ENCODE data around the gene OR5P2. TPM values are rescaled to one million over a fixed set of nuclear protein-coding genes. Genes with fewer than 3 reads are reported as not detected.
"Not testable (repeated sequence)": the region's sequence is repeated elsewhere in the genome, so short reads cannot be mapped to it uniquely, and the experiment has no call there.

The OR5P2 gene
- total RNA-seq, 4 donors from 2014 or later: not detected

DNA sequence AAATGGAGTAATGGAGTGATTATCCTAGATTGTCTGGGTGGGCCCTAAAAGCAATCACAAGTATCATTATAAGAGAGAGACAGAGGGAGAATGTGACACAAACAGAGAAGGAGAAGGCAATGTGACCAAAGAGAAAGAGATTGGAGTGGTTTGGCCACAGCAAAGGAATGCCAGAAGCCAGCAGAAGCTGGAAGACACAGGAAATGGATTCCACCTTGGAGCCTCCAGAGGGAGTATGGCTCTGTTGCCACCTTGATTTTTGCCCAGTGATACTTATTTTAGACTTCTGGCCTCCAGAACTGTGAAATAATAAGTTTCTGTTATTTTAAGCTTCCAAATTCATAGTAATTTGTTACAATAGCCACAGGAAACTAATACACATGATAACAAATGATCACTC is 36.8 kb upstream of the OR5P2 start:
- Histone ChIP-seq H3K27ac (no peak overlapping the region), H3K9me3 (no peaks in the 10 kb centered on the region), H3K4me1 (no peaks in the 10 kb centered on the region), H3K36me3 (no peaks in the 10 kb centered on the region), H3K4me3 (no peak overlapping the region), H3K27me3 (no peaks in the 10 kb centered on the region)
- no peak for DNase-seq (ENCODE audit: low spot score in 2 of 2)
- no peak for TF ChIP-seq CTCF (IDR thresholded peaks at IDR 0.05)

GRCh38 chr11:7830740-7831139 is 34.0 kb upstream of the OR5P2 start, which contains the start of gene OR5P3:
OR5P3 (minus strand) TSS chr11:7830840.
- Histone ChIP-seq H3K4me3 (no peak within 1 kb of the TSS), H3K9me3 (no peaks in the 10 kb centered on the region), H3K4me1 (no peaks in the 10 kb centered on the region), H3K27me3 (no peaks in the 10 kb centered on the region), H3K27ac (no peak within 1 kb of the TSS), H3K36me3 (no peaks in the 10 kb centered on the region)
- no peak for DNase-seq (ENCODE audit: low spot score in 2 of 2)
- TF ChIP-seq POLR2A (IDR thresholded peaks at IDR 0.05) (no peak), CTCF (IDR thresholded peaks at IDR 0.05) (no peak), EP300 (IDR thresholded peaks at IDR 0.05) (no peak)

GRCh38 chr11:7826324-7826723 is 29.6 kb upstream of the OR5P2 start:
- Histone ChIP-seq H3K36me3 (no peaks in the 10 kb centered on the region), H3K4me3 (no peak overlapping the region), H3K27me3 (no peaks in the 10 kb centered on the region), H3K27ac (no peak overlapping the region), H3K9me3 (no peaks in the 10 kb centered on the region), H3K4me1 (no peaks in the 10 kb centered on the region)
- no peak for DNase-seq (ENCODE audit: low spot score in 2 of 2)
- TF ChIP-seq EP300 (IDR thresholded peaks at IDR 0.05) (no peak), CTCF (IDR thresholded peaks at IDR 0.05) (no peak), POLR2A (IDR thresholded peaks at IDR 0.05) (no peak)
- whole genome bisulfite sequencing, 2 donors: 57 to 71% methylated on average over 3 of the region's 3 CpGs

- 93 to 97% methylated on average over 3 of the region's 3 CpGs for WGBS, 2 donors
- not testable (repeated sequence) for H3K27me3 ChIP-seq; H3K4me3 ChIP-seq; DNase-seq (ENCODE audit: low spot score in 2 of 2); H3K27ac ChIP-seq; H3K4me1 ChIP-seq; H3K36me3 ChIP-seq
- H3K9me3 ChIP-seq: peaks cover 0 to 19% (median 3%) of the 10 kb centered on the region in 4 donors
These were observed 23.7 kb upstream of the OR5P2 start for GRCh38 chr11:7820417-7820816.

- not testable (repeated sequence) for H3K27ac ChIP-seq; H3K4me1 ChIP-seq; H3K36me3 ChIP-seq; DNase-seq (ENCODE audit: low spot score in 2 of 2); H3K27me3 ChIP-seq; H3K4me3 ChIP-seq
- H3K9me3 ChIP-seq: peaks cover 0 to 33% (median 5%) of the 10 kb centered on the region in 4 donors
- 88 to 91% methylated on average over 2 of the region's 2 CpGs for WGBS, 2 donors
These were observed 18.2 kb upstream of the OR5P2 start for GRCh38 chr11:7814897-7815296.

DNA sequence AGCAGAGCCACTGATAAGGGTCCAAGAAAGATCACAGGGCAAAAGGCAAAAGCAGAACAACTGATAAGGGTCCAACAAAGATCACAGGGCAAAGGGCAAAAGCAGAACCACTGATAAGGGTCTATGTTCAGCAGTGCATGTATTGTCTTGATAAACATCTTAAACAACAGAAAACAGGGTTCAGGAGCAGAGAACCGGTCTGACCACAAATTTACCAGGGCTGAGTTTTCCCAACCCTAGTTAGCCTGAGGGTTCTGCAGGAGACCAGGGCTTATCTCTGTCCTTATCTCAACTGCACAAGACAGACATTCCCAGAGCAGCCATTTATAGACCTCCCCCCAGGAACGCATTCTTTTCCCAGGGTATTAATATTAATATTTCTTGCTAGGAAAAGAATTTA is 13.6 kb upstream of the OR5P2 start:
- H3K4me1 ChIP-seq; H3K27me3 ChIP-seq; H3K27ac ChIP-seq; DNase-seq (ENCODE audit: low spot score in 2 of 2); H3K4me3 ChIP-seq; H3K36me3 ChIP-seq: not testable (repeated sequence)
- H3K9me3 ChIP-seq: peaks cover 0 to 53% (median 2%) of the 10 kb centered on the region in 4 donors
- WGBS, 2 donors: 82 to 91% methylated on average over 2 of the region's 2 CpGs

- H3K27ac ChIP-seq: no peak overlapping the region
- H3K9me3 ChIP-seq: peaks cover 0 to 8% (median 0%) of the 10 kb centered on the region in 4 donors
- 24 to 41% methylated on average over 1 of the region's 1 CpG for WGBS, 2 donors
- H3K4me1 ChIP-seq: no peaks in the 10 kb centered on the region
- no peak for TF ChIP-seq EP300 (IDR thresholded peaks at IDR 0.05)
- no peak for TF ChIP-seq POLR2A (IDR thresholded peaks at IDR 0.05)
- TF ChIP-seq CTCF (IDR thresholded peaks at IDR 0.05): no peak
- no peaks in the 10 kb centered on the region for H3K36me3 ChIP-seq
- no peaks in the 10 kb centered on the region for H3K27me3 ChIP-seq
- no peak for DNase-seq (ENCODE audit: low spot score in 2 of 2)
- H3K4me3 ChIP-seq: no peak overlapping the region
These were observed 3.5 kb downstream of the OR5P2 start for GRCh38 chr11:7793233-7793632.

All from tibial nerve (tissue), 4 donors.